ENCODE results near the gene TOPAZ1.

The TOPAZ1 gene

GRCh38 chr3:44241706-44242105 lies at the start of gene TOPAZ1:
Gene TOPAZ1 (plus strand): TSS chr3:44241886. CDS start chr3:44242054, 168 bp downstream.
- no peak for DNase-seq
- no peak for TF ChIP-seq GATA1 (IDR thresholded peaks at IDR 0.05; ENCODE audit: low read depth, low read length)
- TF ChIP-seq POLR2A (IDR thresholded peaks at IDR 0.05; ENCODE audit: low read length), result no peak

GRCh38 chr3:44198284-44199269 lies 43.1 kb upstream of the TOPAZ1 start:
- peak; percentile 56 to 78 for DNase-seq
- no peak for TF ChIP-seq GATA1 (IDR thresholded peaks at IDR 0.05; ENCODE audit: low read depth, low read length)
- TF ChIP-seq POLR2A (IDR thresholded peaks at IDR 0.05; ENCODE audit: low read length), result no peak

- no peak for DNase-seq
- no peak for TF ChIP-seq GATA1 (IDR thresholded peaks at IDR 0.05; ENCODE audit: low read depth, low read length)
- TF ChIP-seq POLR2A (IDR thresholded peaks at IDR 0.05; ENCODE audit: low read length), result no peak
Measured at GRCh38 chr3:44206261-44206660, 35.4 kb upstream of the TOPAZ1 start.

- no peak for TF ChIP-seq POLR2A (IDR thresholded peaks at IDR 0.05; ENCODE audit: low read length)
- TF ChIP-seq GATA1 (IDR thresholded peaks at IDR 0.05; ENCODE audit: low read depth, low read length), result no peak
- DNase-seq, result no peak
Measured at GRCh38 chr3:44206862-44207652, 34.6 kb upstream of the TOPAZ1 start.

GRCh38 chr3:44208086-44208485 lies 33.6 kb upstream of the TOPAZ1 start:
- TF ChIP-seq POLR2A (IDR thresholded peaks at IDR 0.05; ENCODE audit: low read length) (no peak), GATA1 (IDR thresholded peaks at IDR 0.05; ENCODE audit: low read depth, low read length) (no peak)
- DNase-seq, result no peak

GRCh38 chr3:44208568-44208967 lies 33.1 kb upstream of the TOPAZ1 start:
- TF ChIP-seq POLR2A (IDR thresholded peaks at IDR 0.05; ENCODE audit: low read length) (no peak), GATA1 (IDR thresholded peaks at IDR 0.05; ENCODE audit: low read depth, low read length) (no peak)
- DNase-seq, result no peak

GRCh38 chr3:44210967-44211366 lies 30.7 kb upstream of the TOPAZ1 start:
- DNase-seq, result no peak
- TF ChIP-seq POLR2A (IDR thresholded peaks at IDR 0.05; ENCODE audit: low read length) (no peak), GATA1 (IDR thresholded peaks at IDR 0.05; ENCODE audit: low read depth, low read length) (no peak)

- no peak for DNase-seq
- TF ChIP-seq GATA1 (IDR thresholded peaks at IDR 0.05; ENCODE audit: low read depth, low read length) (no peak), POLR2A (IDR thresholded peaks at IDR 0.05; ENCODE audit: low read length) (no peak)
Measured at GRCh38 chr3:44222337-44222736, 19.3 kb upstream of the TOPAZ1 start.

GRCh38 chr3:44223299-44223698 lies 18.4 kb upstream of the TOPAZ1 start:
- no peak for DNase-seq
- TF ChIP-seq POLR2A (IDR thresholded peaks at IDR 0.05; ENCODE audit: low read length) (no peak), GATA1 (IDR thresholded peaks at IDR 0.05; ENCODE audit: low read depth, low read length) (no peak)

- no peak for TF ChIP-seq GATA1 (IDR thresholded peaks at IDR 0.05; ENCODE audit: low read depth, low read length)
- no peak for TF ChIP-seq POLR2A (IDR thresholded peaks at IDR 0.05; ENCODE audit: low read length)
Measured at GRCh38 chr3:44224131-44224530, 17.6 kb upstream of the TOPAZ1 start.

GRCh38 chr3:44226573-44226972 lies 15.1 kb upstream of the TOPAZ1 start:
- no peak for DNase-seq
- TF ChIP-seq POLR2A (IDR thresholded peaks at IDR 0.05; ENCODE audit: low read length) (no peak), GATA1 (IDR thresholded peaks at IDR 0.05; ENCODE audit: low read depth, low read length) (no peak)

More at GRCh38 chr3:44224131-44224530, 17.6 kb upstream of the TOPAZ1 start:
- no peak for DNase-seq

- TF ChIP-seq POLR2A (IDR thresholded peaks at IDR 0.05; ENCODE audit: low read length) (no peak), GATA1 (IDR thresholded peaks at IDR 0.05; ENCODE audit: low read depth, low read length) (no peak)
- no peak for DNase-seq
Measured at GRCh38 chr3:44227632-44228031, 14.1 kb upstream of the TOPAZ1 start.

GRCh38 chr3:44228900-44229299 lies 12.8 kb upstream of the TOPAZ1 start:
- DNase-seq, result no peak
- TF ChIP-seq POLR2A (IDR thresholded peaks at IDR 0.05; ENCODE audit: low read length), result no peak
- TF ChIP-seq GATA1 (IDR thresholded peaks at IDR 0.05; ENCODE audit: low read depth, low read length), result no peak

GRCh38 chr3:44232407-44232806 lies 9.3 kb upstream of the TOPAZ1 start:
- TF ChIP-seq POLR2A (IDR thresholded peaks at IDR 0.05; ENCODE audit: low read length), result no peak
- no peak for TF ChIP-seq GATA1 (IDR thresholded peaks at IDR 0.05; ENCODE audit: low read depth, low read length)

More at GRCh38 chr3:44232407-44232806, 9.3 kb upstream of the TOPAZ1 start:
- no peak for DNase-seq
